Measurements from ENCODE around the gene PI4K2B.
"Not testable (repeated sequence)": the region's sequence is repeated elsewhere in the genome, so short reads cannot be mapped to it uniquely, and the experiment has no call there.

The PI4K2B gene

DNA sequence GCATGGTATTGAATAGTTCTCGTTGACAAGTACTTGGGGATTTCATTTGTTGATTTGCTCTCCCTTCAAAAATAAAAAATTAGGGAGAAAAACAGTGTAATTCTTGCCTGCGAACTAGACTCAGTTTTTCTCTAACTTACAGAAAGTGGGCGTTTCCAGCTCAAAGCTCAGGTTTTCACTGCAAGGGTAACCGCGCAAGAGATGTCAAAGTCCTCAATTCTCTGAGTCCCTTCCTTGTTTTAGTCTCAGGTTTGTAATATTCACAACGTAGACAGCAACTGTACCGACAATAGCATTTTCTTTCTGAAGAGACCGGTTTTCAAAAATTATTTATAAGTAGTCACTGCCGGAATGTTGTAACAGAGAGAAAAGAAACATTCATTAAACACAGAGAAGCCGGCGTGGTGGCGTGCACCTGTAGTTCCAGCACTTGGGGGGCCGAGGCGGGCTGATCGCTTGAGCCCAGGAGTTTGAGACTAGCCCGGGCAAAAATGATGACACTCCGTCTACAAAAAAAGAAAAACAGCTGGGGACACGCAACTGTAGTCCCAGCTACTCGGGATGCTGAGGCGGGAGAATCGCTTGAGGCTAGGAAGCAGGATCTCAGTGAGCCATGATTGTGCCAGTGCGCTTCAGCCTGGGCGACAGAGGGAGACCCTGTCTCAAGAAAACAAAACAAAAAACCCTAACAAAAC, 79.5 kb downstream of the PI4K2B start:
- H3K4me3 ChIP-seq (ENCODE audit: control insufficient read depth, low read depth, low read length) = peak overlapping the region; percentile 94
- TF ChIP-seq, protein P1, sequence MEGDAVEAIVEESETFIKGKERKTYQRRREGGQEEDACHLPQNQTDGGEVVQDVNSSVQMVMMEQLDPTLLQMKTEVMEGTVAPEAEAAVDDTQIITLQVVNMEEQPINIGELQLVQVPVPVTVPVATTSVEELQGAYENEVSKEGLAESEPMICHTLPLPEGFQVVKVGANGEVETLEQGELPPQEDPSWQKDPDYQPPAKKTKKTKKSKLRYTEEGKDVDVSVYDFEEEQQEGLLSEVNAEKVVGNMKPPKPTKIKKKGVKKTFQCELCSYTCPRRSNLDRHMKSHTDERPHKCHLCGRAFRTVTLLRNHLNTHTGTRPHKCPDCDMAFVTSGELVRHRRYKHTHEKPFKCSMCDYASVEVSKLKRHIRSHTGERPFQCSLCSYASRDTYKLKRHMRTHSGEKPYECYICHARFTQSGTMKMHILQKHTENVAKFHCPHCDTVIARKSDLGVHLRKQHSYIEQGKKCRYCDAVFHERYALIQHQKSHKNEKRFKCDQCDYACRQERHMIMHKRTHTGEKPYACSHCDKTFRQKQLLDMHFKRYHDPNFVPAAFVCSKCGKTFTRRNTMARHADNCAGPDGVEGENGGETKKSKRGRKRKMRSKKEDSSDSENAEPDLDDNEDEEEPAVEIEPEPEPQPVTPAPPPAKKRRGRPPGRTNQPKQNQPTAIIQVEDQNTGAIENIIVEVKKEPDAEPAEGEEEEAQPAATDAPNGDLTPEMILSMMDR (IDR thresholded peaks at IDR 0.05; ENCODE audit: control insufficient read depth, insufficient read depth, low read depth, low read length, missing control alignments) = no peak
- DNase-seq (ENCODE audit: low read depth) = no peak

DNA sequence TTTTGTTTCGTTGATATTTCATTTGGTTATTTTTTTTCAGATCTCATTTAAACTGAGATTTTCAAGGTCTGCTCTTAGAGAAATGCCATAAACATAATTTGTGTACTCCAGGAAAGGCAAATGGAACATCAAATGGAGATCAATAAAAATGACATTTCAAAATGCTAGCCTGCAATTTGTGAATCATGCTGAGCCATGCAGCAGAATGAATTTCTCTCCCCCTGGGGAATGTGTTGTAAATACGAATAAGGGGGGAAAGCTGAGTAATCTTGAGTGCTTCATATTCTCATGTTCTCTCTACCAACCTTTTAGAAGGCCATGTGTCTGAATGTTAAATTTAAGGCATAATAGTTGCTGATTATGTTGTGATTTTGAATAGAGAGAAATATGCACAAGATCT, 86.5 kb downstream of the PI4K2B start:
- H3K4me3 ChIP-seq (ENCODE audit: control insufficient read depth, low read depth, low read length) = no peak overlapping the region
- TF ChIP-seq, protein P1 (IDR thresholded peaks at IDR 0.05; ENCODE audit: control insufficient read depth, insufficient read depth, low read depth, low read length, missing control alignments) = no peak
- no peak for DNase-seq (ENCODE audit: low read depth)

DNA sequence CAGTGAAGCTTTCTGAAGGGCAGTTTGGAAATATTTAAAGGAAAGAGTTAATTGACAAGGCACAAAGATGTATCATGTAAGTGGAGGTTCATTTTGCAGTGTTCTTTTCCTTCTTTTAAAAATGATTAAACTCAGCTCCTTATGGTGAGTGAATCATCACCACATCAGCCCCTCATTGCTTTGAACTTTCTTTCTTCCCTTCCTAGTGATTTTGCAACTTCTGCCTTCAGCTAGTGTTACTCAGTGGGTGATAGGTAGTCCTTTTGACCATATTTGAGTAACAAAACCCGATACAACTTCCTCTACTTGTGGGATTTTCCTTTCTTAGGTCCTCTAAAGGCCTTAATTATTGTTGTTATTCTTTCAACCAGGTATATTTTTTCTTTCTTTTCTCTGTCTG, 86.9 kb downstream of the PI4K2B start:
- TF ChIP-seq, protein P1 (IDR thresholded peaks at IDR 0.05; ENCODE audit: control insufficient read depth, insufficient read depth, low read depth, low read length, missing control alignments) = no peak
- DNase-seq (ENCODE audit: low read depth) = peak; percentile 49
- H3K4me3 ChIP-seq (ENCODE audit: control insufficient read depth, low read depth, low read length) = no peak overlapping the region

DNA sequence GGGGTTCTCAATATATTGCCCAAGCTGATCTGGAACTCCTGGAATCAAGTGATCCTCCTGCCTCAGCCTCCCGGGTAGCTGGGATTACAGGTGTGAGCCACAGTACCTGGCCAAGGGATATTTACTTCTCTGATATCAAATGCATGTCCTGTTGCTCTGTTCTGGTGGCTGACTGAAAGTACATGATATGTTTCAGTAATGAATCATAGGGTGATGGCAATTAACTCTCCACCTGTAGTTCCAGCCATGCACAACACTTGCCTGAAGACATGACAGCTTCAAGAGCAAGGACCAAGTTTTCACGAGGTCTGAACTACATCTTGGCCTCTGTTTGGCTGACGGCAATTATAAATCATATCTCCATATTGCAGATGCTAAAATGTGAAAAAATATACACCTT, 87.9 kb downstream of the PI4K2B start:
- no peak for DNase-seq (ENCODE audit: low read depth)

DNA sequence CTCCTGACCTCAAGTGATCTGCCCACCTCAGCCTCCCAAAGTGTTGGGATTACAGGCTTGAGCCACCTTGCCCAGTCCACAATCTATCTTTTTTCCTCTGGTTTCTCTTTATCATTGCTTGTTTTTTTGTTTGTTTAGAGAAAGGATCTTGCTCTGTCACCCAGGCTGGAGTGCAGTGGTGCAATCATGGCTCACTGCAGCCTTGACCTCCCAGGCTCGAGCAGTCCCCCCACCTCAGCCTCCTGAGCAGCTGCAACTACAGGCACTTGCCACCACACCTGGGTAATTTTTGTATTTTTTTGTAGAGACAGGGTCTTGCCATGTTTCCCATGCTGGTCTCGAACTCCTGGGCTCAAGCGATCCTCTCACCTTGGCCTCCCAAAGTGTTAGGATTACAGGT, 94.6 kb downstream of the PI4K2B start:
- not testable (repeated sequence) for H3K4me3 ChIP-seq (ENCODE audit: control insufficient read depth, low read depth, low read length)

More for the DNA sequence above, 87.9 kb downstream of the PI4K2B start:
- H3K4me3 ChIP-seq (ENCODE audit: control insufficient read depth, low read depth, low read length) = no peak overlapping the region
- TF ChIP-seq, protein P1 (IDR thresholded peaks at IDR 0.05; ENCODE audit: control insufficient read depth, insufficient read depth, low read depth, low read length, missing control alignments) = no peak

More for the DNA sequence above, 94.6 kb downstream of the PI4K2B start:
- DNase-seq (ENCODE audit: low read depth) = not testable (repeated sequence)
